Measurements from ENCODE around the gene FBXL5. TPM values are rescaled to one million over a fixed set of nuclear protein-coding genes. Genes with fewer than 3 reads are reported as not detected.

FBXL5 gene
- total and polyA plus RNA-seq, 9 of the 15 experiments (the other 6 are each of a cell fraction or from before 2014, with no cell fraction given), result 6.0 to 35.2 (median 22.1) TPM

DNA sequence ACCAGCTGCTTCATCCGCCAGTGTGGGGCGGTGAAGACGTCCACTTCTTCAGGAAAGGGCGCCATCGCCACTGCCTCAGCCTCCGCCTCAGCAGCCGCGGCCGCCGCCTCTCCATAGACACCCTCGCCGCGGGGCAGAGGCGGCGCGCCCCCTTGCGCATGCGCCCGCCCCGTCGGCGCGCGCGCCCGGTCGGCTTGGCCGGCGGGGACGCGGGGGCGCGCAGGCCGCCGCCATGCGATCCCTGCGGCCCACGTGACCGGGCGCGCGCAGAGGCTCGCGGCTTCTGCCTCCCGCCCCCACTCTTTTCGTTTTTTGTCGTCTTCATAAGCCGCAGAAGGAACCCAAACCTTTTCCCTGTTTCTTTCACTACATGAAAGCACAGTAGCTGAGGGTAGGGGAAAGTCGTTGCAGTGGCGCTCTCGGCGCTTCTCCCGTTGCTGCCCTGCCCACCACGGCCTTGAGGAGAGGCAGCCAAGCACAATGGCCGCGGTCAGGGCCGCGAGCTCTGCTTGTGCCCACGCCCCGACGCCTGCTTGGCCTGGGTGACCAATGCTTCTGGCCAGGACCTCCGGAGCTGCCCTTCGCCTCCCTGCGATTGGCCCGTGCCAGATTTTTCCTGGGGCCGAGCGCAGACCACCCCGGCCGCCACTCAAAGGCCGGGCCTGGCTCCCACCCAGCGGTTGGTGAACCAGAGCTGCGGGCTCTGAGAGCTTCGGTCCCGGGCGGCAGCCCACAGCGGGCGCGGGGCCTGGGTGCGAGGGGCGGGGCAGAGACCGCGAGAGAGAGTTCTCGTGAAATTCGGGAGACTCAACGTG, at the start of gene FBXL5 (continued):
- TF ChIP-seq TEAD4 (IDR thresholded peaks at IDR 0.05; ENCODE audit: low read length) (no peak), TEAD4 (CRISPR knock-in tag; IDR thresholded peaks at IDR 0.05; ENCODE audit: borderline replicate concordance) (no peak), ZNF589 (CRISPR knock-in tag; IDR thresholded peaks at IDR 0.05; ENCODE audit: low read depth) (peak; percentile 91), MBD2 (IDR thresholded peaks at IDR 0.05; ENCODE audit: borderline replicate concordance, low read depth) (no peak; the same call in 1 of the 2 replicates), ZNF347 (CRISPR knock-in tag; IDR thresholded peaks at IDR 0.05; ENCODE audit: low read depth) (0 out of 2 replicates have a peak, but pooled peaks have one; percentile 74), SRSF3 (IDR thresholded peaks at IDR 0.05; ENCODE audit: insufficient read depth, low read length) (no peak), NFRKB (IDR thresholded peaks at IDR 0.05; ENCODE audit: low read depth) (peak; percentile 87), DIDO1 (tag; IDR thresholded peaks at IDR 0.05; ENCODE audit: low read depth) (no peak), HDAC8 (tag; IDR thresholded peaks at IDR 0.05) (peak; percentile 86), PYGO2 (tag; IDR thresholded peaks at IDR 0.05) (0 out of 2 replicates have a peak, but pooled peaks have one; percentile 16), RBM15 (IDR thresholded peaks at IDR 0.05; ENCODE audit: insufficient read depth, low read length) (no peak), HDAC3 (IDR thresholded peaks at IDR 0.05; ENCODE audit: borderline replicate concordance, partially characterized antibody) (no peak), ZKSCAN1 (IDR thresholded peaks at IDR 0.05; ENCODE audit: low read depth, low read length) (no peak)
- TF ChIP-seq, protein P1, sequence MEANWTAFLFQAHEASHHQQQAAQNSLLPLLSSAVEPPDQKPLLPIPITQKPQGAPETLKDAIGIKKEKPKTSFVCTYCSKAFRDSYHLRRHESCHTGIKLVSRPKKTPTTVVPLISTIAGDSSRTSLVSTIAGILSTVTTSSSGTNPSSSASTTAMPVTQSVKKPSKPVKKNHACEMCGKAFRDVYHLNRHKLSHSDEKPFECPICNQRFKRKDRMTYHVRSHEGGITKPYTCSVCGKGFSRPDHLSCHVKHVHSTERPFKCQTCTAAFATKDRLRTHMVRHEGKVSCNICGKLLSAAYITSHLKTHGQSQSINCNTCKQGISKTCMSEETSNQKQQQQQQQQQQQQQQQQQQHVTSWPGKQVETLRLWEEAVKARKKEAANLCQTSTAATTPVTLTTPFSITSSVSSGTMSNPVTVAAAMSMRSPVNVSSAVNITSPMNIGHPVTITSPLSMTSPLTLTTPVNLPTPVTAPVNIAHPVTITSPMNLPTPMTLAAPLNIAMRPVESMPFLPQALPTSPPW (CRISPR knock-in tag; IDR thresholded peaks at IDR 0.05), result peak; percentile 74
- TF ChIP-seq, protein P2, sequence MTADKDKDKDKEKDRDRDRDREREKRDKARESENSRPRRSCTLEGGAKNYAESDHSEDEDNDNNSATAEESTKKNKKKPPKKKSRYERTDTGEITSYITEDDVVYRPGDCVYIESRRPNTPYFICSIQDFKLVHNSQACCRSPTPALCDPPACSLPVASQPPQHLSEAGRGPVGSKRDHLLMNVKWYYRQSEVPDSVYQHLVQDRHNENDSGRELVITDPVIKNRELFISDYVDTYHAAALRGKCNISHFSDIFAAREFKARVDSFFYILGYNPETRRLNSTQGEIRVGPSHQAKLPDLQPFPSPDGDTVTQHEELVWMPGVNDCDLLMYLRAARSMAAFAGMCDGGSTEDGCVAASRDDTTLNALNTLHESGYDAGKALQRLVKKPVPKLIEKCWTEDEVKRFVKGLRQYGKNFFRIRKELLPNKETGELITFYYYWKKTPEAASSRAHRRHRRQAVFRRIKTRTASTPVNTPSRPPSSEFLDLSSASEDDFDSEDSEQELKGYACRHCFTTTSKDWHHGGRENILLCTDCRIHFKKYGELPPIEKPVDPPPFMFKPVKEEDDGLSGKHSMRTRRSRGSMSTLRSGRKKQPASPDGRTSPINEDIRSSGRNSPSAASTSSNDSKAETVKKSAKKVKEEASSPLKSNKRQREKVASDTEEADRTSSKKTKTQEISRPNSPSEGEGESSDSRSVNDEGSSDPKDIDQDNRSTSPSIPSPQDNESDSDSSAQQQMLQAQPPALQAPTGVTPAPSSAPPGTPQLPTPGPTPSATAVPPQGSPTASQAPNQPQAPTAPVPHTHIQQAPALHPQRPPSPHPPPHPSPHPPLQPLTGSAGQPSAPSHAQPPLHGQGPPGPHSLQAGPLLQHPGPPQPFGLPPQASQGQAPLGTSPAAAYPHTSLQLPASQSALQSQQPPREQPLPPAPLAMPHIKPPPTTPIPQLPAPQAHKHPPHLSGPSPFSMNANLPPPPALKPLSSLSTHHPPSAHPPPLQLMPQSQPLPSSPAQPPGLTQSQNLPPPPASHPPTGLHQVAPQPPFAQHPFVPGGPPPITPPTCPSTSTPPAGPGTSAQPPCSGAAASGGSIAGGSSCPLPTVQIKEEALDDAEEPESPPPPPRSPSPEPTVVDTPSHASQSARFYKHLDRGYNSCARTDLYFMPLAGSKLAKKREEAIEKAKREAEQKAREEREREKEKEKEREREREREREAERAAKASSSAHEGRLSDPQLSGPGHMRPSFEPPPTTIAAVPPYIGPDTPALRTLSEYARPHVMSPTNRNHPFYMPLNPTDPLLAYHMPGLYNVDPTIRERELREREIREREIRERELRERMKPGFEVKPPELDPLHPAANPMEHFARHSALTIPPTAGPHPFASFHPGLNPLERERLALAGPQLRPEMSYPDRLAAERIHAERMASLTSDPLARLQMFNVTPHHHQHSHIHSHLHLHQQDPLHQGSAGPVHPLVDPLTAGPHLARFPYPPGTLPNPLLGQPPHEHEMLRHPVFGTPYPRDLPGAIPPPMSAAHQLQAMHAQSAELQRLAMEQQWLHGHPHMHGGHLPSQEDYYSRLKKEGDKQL (CRISPR knock-in tag; IDR thresholded peaks at IDR 0.05; ENCODE audit: borderline replicate concordance), result no peak
- TF ChIP-seq, protein P3, sequence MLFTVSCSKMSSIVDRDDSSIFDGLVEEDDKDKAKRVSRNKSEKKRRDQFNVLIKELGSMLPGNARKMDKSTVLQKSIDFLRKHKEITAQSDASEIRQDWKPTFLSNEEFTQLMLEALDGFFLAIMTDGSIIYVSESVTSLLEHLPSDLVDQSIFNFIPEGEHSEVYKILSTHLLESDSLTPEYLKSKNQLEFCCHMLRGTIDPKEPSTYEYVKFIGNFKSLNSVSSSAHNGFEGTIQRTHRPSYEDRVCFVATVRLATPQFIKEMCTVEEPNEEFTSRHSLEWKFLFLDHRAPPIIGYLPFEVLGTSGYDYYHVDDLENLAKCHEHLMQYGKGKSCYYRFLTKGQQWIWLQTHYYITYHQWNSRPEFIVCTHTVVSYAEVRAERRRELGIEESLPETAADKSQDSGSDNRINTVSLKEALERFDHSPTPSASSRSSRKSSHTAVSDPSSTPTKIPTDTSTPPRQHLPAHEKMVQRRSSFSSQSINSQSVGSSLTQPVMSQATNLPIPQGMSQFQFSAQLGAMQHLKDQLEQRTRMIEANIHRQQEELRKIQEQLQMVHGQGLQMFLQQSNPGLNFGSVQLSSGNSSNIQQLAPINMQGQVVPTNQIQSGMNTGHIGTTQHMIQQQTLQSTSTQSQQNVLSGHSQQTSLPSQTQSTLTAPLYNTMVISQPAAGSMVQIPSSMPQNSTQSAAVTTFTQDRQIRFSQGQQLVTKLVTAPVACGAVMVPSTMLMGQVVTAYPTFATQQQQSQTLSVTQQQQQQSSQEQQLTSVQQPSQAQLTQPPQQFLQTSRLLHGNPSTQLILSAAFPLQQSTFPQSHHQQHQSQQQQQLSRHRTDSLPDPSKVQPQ (CRISPR knock-in tag; IDR thresholded peaks at IDR 0.05; ENCODE audit: borderline replicate concordance), result no peak
